ENCODE measurements around the gene DPEP1.
"Not testable (repeated sequence)": the region's sequence is repeated elsewhere in the genome, so short reads cannot be mapped to it uniquely, and the experiment has no call there.

The DPEP1 gene

DNA sequence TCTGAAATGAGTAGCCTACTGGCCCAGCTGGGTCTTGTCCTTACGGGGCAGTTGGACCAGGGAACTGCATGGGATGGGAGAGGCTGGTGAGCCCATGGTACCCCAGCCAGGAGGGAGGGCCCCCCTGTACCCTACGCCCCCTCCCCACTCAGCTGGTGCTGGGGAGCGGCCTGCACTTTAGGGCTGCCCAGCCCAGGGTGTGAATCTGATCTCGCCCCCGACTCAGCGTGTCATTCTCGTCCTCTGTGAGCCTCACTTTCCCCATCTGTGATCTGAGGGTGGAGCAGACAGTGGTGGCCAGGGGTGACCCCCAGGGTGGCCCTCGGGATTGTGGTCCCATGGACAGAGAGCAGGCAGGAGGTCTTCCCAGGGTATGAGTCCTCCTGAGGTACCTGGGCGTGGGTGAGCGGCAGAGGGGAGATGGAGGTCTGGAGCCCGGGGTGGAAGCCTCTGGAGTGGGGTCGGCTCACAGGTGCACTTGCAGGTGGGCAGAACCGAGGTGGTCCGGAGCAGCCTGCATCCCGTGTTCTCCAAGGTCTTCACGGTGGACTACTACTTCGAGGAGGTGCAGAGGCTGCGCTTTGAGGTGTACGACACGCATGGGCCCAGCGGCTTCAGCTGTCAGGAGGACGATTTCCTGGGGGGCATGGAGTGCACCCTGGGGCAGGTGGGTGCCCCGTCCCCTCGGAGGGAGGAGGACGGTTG, 36.2 kb upstream of the DPEP1 start:
- DNase-seq, result no peak

DNA sequence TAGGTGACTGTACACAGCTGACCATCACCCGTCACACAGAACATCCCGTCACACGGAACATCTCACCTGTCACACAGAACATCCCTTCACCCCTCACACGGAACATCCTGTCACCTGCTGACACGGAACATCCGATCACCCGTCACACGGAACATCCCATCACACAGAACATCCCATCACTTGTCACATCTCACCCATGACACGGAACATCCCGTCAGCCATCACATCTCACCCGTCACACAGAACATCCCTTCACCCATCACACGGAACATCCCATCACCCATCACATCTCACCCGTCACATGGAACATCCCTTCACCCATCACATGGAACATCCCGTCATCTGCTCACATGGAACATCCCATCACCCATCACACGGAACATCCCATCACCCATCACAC, 34.1 kb upstream of the DPEP1 start:
- DNase-seq, result no peak

DNA sequence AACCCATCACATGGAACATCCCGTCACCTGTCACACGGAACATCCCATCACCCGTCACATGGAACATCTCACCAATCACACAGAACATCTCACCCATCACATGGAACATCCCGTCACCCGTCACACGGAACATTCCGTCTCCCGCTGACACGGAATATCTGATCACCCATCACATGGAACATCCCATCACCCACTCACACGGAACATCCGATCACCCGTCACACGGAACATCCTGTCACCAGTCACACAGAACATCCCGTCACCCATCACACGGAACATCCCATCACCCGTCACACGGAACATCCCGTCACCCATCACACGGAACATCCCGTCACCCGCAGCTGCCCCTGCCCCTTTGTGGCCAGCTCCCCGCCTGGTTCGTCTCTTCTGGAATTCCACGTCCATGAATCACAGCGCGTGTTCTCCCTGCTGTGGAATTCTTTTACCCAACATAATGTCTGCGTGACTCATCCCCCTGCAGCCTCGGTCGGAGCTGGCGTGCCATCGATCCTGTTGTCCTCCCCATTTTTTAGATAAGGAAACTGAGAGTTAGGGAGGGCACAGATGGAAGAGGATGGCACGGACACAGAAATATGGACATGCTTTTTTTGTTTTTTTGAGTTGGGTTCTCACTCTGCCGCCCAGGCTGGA, 32.3 kb upstream of the DPEP1 start:
- no peak for DNase-seq

DNA sequence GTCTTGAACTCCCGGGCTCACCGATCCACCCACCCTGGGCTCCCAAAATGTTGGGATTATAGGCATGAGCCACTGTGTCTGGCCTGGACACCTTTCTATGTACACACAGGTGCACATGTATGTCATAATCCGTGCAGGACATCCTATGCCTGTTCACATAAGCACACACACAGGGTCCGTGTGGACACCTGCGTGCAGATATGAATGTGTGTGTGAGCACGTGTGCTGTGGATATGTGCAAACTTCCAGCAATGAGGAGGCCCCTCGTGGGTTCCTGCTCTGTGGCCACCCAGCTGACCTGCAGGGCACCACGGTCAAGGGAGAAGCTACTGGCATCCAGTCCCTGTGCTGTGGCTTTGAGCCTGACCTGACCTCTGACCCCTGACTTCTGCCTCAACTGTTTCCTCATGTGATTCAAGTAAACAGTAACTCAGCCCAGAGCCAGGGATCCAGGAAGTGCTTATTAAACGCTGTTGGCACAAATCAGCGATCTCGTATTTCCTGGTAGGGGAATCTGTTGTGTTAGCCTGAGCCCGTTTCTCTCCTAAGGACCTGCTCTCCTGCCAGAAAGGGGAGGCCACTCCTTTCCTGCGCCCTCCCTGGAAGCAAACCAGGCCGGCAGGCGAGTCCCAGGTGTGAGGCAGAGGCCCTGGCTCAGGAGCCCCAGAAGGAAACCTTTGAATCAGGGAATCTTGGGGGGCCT, 31.4 kb upstream of the DPEP1 start:
- no peak for DNase-seq

DNA sequence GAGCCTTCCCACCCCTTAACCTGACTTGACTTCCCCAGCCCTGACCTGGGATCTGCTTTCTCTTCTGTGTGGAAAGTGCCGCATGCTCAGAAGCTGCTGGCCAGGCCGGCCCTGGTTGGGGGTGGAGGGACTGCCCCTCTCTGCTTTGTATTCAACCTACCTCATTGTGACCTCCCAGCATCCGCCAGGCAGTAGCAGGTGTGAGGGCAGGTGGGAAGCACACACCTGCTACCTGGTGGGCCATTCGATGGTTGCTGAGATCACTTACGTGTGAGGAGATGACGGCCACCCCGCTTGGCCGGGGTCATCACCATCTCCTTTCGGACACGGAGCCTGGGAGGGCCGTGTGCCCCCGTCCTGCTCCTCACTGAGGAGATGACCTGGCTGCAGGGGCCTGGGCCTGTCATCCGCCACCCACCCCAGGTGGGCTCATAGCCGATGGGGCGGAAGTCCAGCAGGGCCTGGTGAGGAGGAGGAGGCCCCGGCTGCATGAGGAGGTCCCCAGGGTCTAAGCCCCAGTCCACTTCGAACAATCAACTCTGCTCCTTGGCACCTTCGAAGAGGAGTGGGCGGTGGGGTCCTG, 30.7 kb upstream of the DPEP1 start:
- no peak for DNase-seq

DNA sequence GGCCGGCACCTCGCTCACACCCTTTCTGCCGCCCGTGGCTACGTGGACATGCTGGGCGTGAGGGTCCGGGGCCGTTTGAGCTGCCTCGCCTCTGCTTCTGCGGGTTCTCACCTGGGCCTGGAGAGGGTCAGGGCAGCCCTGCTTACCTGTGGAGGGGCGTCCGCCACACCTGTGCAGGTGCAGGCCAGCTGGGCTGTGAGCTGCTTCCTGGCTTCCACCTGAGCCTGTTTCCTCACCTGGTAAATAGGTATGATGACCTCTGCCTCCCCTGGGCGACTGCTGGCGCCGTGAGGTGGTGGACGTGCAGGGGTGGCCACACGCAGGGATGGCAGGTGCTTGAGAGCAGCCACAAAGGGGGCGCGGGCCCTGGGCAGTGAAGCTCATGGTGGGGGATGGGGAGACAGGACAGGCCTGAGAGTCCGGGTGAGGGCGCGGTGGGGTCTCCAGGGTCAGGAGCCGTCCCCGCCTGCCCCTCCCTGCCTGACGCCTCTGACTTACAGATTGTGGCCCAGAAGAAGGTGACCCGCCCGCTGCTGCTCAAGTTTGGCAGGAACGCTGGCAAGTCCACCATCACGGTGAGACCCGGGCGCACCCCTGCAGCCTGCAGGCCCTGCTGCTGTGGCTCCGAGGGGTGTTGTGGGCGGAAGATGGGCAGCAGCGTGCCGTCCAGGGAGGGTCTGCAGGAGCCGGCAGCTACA, 30.1 kb upstream of the DPEP1 start:
- no peak for DNase-seq

DNA sequence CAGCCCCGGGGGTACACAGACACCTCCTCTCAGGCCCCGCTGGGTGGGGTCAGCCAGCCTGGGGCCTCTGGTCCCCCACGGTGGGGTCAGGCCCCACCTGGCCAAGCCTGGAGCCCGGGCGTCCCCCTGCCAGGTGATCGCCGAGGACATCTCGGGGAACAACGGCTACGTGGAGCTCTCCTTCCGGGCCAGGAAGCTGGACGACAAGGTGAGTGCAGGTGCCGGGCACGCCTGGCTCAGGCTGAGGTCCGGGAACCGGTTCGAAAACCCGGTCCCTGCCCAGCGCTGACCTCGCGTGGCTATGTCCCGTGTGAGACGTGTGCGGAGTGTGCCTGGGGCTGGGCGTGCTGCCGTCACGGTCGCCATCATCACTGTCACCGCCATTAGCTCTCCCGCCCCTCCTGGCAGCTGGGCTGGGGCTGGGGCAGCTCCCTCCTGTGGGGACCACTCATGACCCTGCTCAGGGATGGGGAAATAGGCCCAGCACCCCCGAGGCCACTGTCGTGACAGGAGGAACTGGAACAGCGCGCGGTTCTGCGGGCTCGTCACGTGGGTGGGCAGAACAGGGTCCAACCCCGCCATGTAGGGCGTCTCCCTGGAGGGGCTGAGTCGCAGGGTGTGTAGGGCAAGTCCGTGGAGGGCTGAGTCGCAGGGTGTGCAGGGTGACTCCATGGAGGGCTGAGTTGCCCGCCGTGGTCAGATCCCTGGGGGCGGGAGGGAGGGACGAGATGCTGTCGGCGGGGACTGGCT, 29.4 kb upstream of the DPEP1 start:
- DNase-seq, result no peak

DNA sequence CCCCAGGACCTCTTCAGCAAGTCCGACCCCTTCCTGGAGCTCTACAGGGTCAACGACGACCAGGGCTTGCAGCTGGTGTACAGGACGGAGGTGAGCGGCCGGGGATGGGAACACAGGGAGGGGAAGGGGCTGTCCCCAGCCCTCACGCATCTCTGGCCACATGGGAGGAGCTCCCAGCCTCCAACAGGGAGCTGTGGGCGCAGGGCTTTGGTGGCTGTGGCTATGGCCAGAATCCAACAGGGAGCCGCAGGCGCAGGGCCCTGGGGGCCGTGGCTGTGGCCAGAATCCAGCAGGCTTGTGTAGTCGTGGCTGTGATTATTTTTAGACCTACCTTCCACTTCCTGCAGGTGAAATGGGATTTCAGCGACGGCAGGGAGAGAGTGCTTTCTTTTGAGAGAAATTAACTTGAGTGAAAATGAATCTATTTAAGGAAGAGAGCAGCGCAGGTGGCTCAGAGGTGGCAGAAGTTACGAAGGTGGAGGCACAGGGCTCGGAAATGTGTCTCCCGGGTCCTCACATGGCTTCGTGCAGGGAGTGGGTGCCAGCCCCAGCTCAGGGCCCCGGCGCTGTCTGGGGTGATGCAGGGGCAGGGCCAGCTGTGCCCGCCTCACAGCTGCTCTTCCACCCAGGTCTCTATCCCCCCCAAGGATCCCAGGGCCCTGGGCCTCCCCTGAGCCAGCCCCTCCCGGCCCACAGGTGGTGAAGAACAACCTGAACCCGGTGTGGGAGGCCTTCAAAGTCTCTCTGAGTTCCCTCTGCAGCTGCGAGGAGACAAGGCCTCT, 28.5 kb upstream of the DPEP1 start:
- no peak for DNase-seq

DNA sequence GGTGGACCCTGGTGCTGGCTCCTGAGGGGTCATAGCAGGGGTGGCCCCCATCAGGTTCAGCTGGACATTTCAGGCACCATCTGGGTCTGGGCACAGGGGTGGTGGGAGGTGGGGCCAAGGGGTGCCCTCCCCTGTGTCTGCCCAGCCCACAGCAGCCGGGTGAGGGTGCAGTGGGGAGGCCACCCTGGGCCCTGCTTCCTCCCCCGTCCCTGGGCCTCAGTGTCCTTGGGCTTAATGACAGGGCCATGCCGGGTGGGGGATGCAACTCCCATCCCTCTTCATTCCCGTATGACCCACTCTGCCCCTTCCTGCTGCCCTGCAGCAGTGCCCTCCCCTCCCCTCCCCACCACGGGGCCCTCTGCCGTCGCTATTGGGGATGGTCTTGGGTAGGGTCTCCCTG, 27.2 kb upstream of the DPEP1 start:
- DNase-seq, result no peak

DNA sequence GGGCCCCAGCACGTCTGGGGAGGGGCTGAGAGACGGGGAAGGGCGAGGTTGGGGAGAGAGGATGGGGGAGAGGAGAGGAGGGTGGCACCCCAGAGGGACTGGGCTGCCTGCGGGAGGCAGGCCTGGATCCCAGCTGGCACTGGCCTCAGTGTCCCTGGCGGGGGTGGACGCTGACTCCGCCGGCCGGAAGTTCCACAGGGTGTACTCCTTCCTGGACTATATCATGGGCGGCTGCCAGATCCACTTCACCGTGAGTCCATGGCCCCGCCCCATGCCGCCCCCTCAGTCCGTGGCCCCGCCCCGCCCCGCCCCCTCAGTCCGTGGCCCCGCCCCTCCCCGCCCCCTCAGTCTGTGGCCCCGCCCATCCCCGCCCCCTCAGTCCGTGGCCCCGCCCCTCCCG, 26.6 kb upstream of the DPEP1 start:
- DNase-seq, result no peak

DNA sequence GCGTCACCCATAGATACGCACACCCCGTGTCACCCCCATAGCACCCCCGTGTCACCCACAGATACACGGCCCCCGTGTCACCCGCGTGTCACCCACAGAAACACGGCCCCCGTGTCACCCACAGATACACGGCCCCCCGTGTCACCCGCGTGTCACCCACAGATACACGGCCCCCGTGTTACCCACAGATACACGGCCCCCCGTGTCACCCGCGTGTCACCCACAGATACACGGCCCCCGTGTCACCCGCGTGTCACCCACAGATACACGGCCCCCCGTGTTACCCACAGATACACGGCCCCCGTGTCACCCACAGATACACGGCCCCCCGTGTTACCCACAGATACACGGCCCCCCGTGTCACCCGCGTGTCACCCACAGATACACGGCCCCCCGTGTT, 25.8 kb upstream of the DPEP1 start:
- not testable (repeated sequence) for DNase-seq

DNA sequence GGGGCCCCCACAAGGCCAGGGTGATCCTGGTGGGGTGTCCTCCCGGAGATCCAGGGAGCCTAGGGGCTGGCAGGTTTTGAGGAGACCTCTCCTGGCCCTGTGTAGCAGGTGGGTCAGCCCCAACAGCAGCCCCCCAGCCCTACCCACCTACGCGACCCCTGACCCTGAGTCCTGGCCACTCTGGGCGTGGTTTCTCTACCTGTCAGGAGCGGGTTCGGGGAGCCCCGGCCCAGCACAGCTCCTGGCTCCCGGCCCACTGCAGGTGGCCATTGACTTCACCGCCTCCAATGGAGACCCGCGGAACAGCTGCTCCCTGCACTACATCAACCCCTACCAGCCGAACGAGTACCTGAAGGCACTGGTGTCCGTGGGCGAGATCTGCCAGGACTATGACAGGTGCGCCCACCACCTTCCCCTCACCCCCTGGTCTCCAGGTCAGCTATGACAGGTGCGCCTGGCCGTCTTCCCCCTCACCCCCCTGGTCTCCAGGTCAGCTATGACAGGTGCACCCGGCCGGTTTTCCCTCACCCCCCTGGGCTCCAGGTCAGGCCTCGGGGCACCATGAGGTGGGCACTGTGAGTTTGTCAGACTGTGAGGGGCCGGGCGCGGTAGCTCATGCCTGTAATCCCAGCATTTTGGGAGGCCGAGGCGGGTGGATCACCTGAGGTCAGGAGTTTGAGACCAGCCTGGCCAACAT, 24.9 kb upstream of the DPEP1 start:
- no peak for DNase-seq

DNA sequence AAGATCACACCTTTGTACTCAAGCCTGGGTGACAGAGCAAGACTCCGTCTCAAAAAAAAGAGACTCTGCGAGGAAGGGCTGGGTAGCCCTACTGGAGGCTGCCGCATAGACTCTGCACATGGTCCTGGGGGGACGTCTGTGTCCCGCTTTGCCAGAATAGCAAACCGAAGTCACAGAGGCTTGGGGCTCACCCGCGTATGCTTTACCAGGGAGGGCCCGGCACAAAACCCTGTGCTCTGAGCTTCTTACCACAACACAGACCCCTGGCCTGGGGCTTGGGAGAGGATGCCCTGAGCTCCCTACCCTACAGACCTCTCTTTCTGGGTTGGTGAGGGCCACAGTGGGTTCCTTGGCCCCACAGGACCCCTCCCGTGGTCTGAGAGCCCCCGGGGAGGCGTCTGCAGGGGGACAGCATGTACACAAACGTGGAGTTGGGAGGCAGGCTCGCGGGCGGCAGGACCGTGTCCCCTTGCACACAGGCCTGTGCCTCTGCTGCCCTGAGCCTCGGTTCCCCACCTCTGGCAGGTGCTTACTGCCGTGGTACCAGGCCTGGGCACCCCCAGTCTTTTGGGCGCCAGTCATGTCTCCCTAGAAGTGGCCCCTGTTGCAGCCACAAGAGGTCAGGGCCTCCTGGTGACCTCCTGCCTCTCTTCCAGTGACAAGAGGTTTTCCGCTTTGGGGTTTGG, 24.1 kb upstream of the DPEP1 start:
- DNase-seq, result no peak

DNA sequence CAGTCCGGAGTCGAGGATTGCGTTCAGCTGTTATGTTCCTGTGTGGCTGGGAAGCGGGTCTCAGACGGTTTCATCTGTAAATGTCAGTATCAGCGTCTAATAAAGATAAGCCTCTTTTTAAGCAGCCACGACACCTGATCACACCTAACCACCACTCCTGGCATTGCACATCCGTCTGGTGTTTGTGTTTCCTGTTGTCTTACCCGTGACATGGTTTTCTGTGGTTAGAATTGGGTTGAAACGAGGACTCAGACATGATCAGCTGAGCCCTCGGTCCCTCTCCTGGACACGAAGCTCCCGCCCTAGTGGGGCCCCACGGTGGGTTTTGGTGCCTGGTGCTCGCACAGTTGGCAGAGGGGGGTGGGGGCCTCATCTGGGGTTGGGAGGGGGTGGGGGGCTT, 19.6 kb upstream of the DPEP1 start:
- DNase-seq, result no peak

DNA sequence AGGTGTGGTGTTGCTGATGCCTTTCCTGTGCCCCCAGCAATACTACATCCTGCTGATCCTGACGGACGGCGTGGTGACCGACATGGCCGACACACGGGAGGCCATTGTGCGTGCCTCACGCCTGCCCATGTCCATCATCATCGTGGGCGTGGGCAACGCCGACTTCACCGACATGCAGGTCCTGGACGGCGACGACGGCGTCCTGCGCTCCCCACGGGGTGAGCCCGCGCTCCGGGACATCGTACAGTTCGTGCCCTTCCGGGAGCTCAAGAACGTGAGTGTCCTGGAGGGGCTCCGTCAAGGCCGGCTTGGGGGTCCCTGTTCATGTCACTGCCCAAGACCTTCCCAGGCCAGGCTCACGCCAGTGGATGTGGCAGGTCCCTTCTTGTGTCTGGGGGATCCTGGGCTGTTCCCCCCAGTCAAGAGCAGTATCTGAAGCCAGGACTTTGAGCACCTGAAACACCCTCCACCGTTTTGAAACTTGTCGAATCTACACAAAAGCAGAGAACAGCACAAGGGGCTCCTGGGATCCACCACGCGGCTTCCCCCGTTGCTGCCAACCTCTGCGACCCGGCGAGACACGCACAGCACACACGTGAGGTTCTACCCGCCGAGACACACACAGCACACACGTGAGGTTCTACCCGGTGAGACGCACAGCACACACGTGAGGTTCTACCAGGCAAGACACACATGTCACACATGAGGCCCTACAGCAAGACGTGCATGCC, 17.9 kb upstream of the DPEP1 start:
- DNase-seq, result no peak

DNA sequence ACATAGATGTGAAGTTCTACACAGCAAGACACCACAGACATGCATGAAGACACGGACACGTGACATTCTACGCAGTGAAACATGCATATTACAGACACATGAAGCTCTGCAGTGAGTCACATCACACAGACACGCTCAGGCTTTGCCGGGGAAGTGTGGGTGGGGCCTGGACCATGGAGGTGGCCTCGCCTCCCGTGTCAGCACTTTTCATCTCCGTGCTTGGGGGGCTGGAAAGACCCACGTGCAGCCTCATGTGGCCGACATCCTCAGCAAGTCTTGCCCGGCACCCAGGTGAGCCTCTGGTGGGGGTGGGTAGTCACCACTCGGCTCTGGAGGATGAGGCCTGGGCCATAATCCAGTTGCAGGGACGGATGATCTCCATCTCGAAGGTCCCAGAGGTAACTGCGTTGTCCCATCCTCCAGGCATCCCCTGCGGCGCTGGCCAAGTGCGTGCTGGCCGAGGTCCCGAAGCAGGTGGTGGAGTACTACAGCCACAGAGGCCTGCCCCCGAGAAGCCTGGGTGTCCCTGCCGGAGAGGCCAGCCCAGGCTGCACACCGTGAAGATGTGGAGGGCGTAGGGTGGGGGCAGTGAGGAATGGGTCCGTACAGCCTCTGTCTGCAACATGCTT, 17.3 kb upstream of the DPEP1 start:
- DNase-seq, result no peak

DNA sequence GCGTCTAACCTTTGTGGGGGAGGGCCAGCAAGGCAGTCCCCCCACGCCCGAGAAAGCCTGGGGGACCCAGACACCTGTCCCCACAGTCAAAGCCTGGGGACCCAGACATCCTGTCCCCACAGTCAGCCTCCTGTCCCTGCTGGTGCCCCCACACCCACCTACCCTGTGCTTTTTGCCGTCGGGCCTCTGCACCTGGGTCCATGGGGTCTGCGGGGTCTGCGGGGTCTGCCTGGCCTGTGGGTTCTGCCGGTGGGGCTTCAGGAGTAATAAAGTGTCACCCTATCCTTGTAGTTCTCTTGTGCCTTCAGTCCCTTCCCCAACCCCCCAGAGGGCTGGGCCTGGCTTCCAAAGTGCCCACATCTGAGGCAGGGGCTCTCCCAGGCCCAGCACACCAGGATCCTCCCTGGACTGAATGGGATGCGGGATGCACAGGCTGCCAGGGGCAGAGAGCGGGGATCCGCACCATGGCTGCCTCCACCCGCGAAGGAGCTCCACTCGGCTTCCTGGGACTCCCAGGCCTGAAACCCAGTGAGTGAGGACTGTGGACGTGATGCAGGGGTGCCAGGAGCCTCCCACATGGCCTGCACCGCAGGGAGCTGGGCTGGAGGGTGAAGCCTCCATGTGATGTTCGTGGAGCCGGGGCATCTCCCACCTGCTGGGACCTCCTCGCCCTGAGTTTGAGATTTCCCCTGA, 16.3 kb upstream of the DPEP1 start:
- DNase-seq, result no peak

DNA sequence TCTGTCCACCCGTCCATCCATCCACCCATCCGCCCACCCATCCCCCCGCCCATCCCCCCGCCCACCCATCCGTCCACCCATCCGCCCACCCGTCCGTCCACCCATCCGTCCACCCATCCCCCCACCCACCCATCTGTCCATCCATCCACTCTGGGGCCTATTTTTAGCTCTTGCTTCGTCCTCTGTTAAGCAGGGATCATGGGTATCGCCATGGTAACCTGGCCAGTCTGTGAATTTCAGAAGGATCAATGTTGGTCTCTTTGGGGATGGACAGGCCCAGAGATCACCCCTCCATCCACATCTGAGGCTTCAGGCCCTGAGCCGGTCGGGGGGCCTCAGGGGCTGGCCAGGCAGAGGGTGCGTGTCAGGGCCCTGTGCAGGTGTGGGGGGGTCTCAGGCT, 15.2 kb upstream of the DPEP1 start:
- DNase-seq, result no peak

DNA sequence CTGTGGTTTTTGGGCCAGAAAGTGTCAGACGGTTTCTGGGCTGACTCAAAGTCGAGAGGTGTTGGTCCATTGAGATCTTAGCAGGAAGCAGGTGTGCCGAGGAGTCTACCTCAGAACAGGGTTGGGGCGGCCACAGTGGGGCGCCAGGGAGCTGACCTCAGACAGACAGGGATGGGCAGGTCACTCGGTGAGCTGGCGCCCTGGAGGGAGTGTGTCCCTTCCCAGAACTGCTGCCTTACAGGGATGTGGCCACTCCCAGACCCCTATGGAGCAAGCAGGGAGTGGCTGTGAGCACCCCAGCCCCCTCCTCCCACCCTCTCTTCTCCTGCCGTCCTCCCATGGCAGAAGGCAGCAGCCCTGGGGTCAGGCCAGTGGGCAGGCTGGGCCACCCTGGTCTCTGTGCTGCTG, 14.0 kb upstream of the DPEP1 start:
- DNase-seq, result no peak
